Fibroblast of the aortic adventitia (primary cell): Measurements from ENCODE around the gene KNDC1. TPM values are rescaled to one million over a fixed set of nuclear protein-coding genes. Genes with fewer than 3 reads are reported as not detected.

Experiments
- DNase-seq: peaks from one replicate; pipeline ENCODE4 v3.0.0-alpha.2; 2010; ENCODE audit warnings: low read depth
- H3K4me3 ChIP-seq: 2 replicates; pipeline ENCODE4 v1.5.1; 2011; ENCODE audit warnings: low read depth, mild to moderate bottlenecking, control low read depth, low read length, moderate library complexity
- CTCF ChIP-seq: IDR thresholded peaks from 2 replicates; pipeline ENCODE4 v1.5.1; 2011; ENCODE audit warnings: mild to moderate bottlenecking, low read length, control low read depth, inconsistent platforms; ENCODE audit not compliant: insufficient read depth
- total RNA-seq: library from RNA; depleted of rRNA; stranded (reverse); fragments of >200 nt; gene quantifications from 2 replicates; pipeline ENCODE4 v1.2.3, GENCODE V29; 2012; ENCODE audit warnings: low replicate concordance

The KNDC1 gene
- total RNA-seq, 1 donor, result under 0.01 TPM

DNA sequence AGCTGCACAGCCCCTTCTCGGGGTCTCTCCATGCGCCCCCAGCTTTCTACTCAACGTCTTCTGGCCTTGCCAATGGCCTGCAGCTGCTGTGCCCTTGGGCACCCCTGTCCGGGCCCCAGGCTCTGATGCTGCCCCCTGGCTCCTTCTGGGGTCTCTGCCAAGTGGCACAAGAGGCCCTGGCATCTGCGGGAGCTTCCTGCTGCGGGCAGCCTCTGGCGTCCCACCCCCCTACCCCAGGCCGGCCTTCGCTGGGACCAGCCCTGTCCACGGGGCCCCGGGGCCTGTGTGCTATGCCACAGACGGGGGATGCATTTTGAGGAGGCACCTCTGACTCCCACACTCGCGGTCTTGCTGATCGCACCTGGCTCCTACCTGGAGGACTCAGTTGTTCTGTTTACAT is 80.0 kb downstream of the KNDC1 start:
- no peak overlapping the region for H3K4me3 ChIP-seq
- TF ChIP-seq CTCF, result no peak
- DNase-seq, result no peak

- no peak for DNase-seq
Observed at GRCh38 chr10:133241501-133242205, 81.6 kb downstream of the KNDC1 start.

DNA sequence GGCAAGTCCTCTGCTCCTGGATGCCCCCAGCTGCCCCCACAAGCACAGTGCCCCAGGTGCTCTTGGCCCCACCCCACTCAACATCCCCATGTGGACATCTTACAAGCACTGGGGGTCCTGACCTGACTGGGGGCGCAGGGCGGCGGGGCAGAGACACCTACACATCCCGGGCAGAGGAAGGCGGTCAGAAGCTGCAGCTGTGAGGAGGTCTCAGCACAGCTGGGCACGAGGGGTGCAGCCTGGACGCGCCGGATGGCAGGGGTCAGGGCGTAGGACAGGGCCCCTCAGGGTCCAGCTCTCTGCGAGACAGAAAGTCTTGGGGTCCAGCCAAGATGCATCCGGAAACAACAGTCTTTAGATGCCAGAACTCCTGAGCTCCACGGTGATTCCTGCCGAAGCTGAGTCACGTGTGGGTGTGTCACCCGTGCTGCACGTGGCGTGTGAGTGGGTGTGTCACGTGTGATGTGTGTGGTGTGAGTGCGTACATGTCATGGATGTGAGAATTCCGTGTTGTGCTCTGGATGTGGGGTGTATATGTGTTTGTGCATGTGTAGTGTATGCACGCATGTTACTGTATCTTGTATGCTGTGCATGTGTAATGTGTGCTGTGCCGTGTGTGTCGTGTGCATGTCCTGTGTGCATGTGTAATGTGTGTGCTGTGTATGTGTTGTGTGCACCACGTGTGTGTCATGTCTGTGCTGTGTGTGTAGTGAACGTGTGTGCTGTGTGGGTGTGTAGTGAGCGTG is 82.8 kb downstream of the KNDC1 start:
- DNase-seq, result peak; percentile 45
- no peak for TF ChIP-seq CTCF
- no peak overlapping the region for H3K4me3 ChIP-seq

More at GRCh38 chr10:133241501-133242205, 81.6 kb downstream of the KNDC1 start:
- no peak overlapping the region for H3K4me3 ChIP-seq
- no peak for TF ChIP-seq CTCF

DNA sequence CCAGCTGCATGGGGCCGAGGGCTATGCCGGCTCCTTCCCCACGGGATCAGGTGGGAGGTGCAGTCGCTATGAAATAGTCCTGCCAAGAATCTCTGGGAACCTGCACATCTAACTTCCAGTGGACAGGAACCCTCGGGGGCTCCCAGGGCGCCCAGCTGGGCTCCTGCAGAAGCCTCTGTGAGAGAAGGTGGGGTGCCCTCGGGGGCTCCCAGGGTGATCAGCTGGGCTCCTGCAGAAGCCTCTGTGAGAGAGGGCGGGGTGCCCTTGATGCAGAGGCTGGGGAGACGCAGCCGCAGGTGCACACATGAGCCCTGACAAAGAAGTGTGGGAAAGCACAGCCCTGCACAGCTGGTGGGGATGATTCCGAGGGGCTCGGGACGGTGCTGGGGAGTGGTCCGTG is 83.6 kb downstream of the KNDC1 start:
- no peak for DNase-seq
- TF ChIP-seq CTCF, result no peak
- no peak overlapping the region for H3K4me3 ChIP-seq

DNA sequence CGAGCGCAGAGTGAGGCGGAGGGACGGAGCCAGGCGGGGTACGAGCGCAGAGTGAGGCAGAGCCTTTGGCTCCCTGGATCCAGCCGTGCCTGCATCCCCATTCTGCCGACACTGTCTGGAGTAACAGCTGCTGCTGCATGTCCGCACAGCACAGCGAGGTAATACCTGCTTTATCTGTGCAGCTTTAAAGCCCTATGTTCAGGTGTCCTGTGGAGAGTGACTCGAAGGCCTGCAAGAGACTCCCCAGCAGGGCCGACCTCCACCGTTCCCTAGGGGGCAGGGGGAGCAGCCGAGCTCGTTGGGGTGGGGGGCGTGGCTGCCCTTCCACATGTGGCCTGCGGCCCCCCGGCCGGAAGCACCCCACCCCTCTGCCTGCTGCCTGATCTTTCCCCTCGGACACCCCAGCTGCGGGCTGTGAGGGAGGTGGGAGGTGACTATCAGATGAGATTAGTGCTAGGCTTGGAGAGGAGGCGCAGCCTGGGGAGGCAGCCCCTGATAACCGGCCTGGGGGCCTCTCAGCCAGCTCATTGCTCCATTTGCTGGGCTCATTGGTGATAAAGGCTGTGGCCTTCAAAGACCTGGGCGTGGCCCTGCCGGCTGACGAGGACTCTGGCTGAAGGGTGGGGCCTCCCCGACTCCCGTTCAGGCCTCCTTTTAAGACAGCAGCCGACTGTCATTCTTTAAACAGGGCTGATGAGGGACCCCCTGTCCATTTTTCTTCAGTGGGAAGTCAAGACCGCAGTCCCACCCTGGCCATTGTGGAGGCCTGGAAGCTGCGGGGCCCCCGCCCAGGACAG is 85.6 kb downstream of the KNDC1 start:
- no peak overlapping the region for H3K4me3 ChIP-seq
- no peak for TF ChIP-seq CTCF
- no peak for DNase-seq

DNA sequence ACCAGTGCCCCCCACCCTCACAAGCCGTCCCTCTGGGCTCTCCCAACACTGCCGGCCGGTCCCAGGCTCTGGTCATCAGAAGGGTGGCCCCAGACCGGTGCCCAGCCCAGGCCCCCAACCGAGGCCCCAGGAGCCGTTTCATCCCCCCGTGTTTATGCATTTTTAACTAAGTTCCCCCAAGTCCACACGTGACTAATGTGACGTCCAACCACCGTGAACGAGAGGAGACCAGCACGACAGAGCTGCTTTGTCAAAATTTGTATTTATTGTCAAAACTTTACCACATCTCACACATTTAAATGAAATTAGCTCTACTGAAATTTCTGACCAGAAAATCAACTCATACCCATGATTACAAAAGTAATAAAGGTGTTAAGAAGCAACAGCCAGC is 86.2 kb downstream of the KNDC1 start:
- DNase-seq, result no peak
- no peak for TF ChIP-seq CTCF
- no peak overlapping the region for H3K4me3 ChIP-seq
